A549 treated with DMSO at 1 μM for 4 hours (cell line): ENCODE measurements around the gene SLITRK1. TPM values are rescaled to one million over a fixed set of nuclear protein-coding genes. Genes with fewer than 3 reads are reported as not detected.

ENCODE experiments used
- total RNA-seq: library from RNA; stranded (reverse); fragments of 200-300 nt; extraction: Qiagen RNA extraction; gene quantifications from 5 replicates; pipeline ENCODE4 v1.2.3, GENCODE V29; 2022; ENCODE audit warnings: low read depth

The SLITRK1 gene
- total RNA-seq: not detected in 5 replicates

GRCh38 chr13:83881917-83882605 lies at the start of gene SLITRK1:
SLITRK1 (minus strand) TSS chr13:83882474; CDS start chr13:83881507, 967 bp downstream.

